Left forelimb (tissue), 1 donor: ENCODE results near the gene LRRIQ4.
A peak's percentile ranks its signal among the peaks of the same experiment; 100 is the strongest.

ENCODE experiments used
- DNase-seq: peaks from one replicate; pipeline ENCODE4 v3.0.0-alpha.2; 2018; ENCODE audit warnings: low spot score

LRRIQ4 gene

GRCh38 chr3:169809230-169809795 lies 3.4 kb upstream of the LRRIQ4 start:
- DNase-seq, result no peak

- peak; percentile 73 for DNase-seq
These were observed 889 bp upstream of the LRRIQ4 start for GRCh38 chr3:169811631-169812331.

GRCh38 chr3:169813278-169813677 lies 608 bp downstream of the LRRIQ4 start:
- no peak for DNase-seq

- DNase-seq, result no peak
These were observed 1.3 kb downstream of the LRRIQ4 start for GRCh38 chr3:169813757-169814517.

- DNase-seq, result no peak
These were observed 3.0 kb downstream of the LRRIQ4 start for GRCh38 chr3:169815590-169816150.

- no peak for DNase-seq
These were observed 5.6 kb downstream of the LRRIQ4 start for GRCh38 chr3:169818316-169818715.

GRCh38 chr3:169822091-169822490 lies 9.4 kb downstream of the LRRIQ4 start:
- no peak for DNase-seq

- no peak for DNase-seq
These were observed 9.9 kb downstream of the LRRIQ4 start for GRCh38 chr3:169822540-169822939.

GRCh38 chr3:169822983-169823382 lies 10.3 kb downstream of the LRRIQ4 start:
- DNase-seq, result no peak

GRCh38 chr3:169825316-169825715 lies 12.6 kb downstream of the LRRIQ4 start:
- no peak for DNase-seq

- no peak for DNase-seq
These were observed 15.0 kb downstream of the LRRIQ4 start for GRCh38 chr3:169827712-169828111.

- no peak for DNase-seq
These were observed 22.9 kb downstream of the LRRIQ4 start for GRCh38 chr3:169835533-169835932.

GRCh38 chr3:169836078-169836941 lies 23.6 kb downstream of the LRRIQ4 start:
- DNase-seq, result no peak

- DNase-seq, result no peak
These were observed 24.2 kb downstream of the LRRIQ4 start for GRCh38 chr3:169836942-169837275.

- no peak for DNase-seq
These were observed 25.9 kb downstream of the LRRIQ4 start for GRCh38 chr3:169838511-169839030.

- no peak for DNase-seq
These were observed 28.5 kb downstream of the LRRIQ4 start for GRCh38 chr3:169841171-169841570.

- DNase-seq, result no peak
These were observed 30.3 kb downstream of the LRRIQ4 start for GRCh38 chr3:169842960-169843359.

- DNase-seq, result no peak
These were observed 34.0 kb downstream of the LRRIQ4 start for GRCh38 chr3:169846458-169847193.

GRCh38 chr3:169847896-169848295 lies 35.2 kb downstream of the LRRIQ4 start:
- no peak for DNase-seq

- no peak for DNase-seq
These were observed 36.1 kb downstream of the LRRIQ4 start for GRCh38 chr3:169848741-169849140.

- DNase-seq, result no peak
These were observed 37.9 kb downstream of the LRRIQ4 start for GRCh38 chr3:169850618-169851017.
